Body of pancreas (tissue), 4 donors: ENCODE results near the gene CD82.

Experiments used
- POLR2A ChIP-seq, 3 donors: fragments of 450-650 bp; IDR thresholded peaks; one replicate each; pipeline ENCODE4 v1.6.1; 2016; ENCODE audit warnings: antibody characterized with exemption in 3 of 3, mild to moderate bottlenecking in 2 of 3
- TF ChIP-seq, protein P1 (sequence below), 7 experiments: fragments of 450-650 bp in 4 of 7; fragments of 200-600 bp in 3 of 7; sonication (generic) in 3 of 7; IDR thresholded peaks; one replicate each; pipeline ENCODE4 v1.5.1; 2016 to 2019; ENCODE audit warnings: antibody characterized with exemption in 7 of 7

DNA sequence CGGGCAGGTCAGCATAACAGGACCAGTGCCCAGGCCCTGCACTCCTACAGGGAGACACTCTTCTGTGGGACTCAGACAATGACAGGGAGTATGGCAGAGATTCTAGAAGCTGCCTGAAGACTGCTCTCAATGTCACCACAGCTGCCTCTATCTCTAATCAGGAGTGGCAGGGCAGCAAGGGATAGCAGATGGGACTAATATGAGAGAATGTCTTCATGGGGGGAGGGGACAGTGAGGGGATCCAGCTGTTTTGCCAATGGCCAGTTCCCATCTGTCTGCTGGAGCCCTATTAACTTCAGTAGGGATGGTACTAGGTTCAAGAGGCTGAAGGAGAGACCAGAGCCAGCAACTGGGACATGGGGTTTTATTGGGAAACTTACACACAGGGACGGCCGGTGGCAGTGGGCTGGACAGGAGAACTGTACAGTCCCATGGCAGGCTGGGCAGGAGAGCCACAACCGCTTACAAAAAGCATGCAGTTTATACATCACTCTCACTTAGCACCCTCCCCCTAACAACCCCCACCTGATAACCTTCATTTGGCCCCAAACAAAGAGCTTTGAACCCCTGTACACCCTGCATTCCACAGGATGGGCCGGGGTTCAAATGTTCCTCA, 2.5 kb upstream of the CD82 start:
- TF ChIP-seq, protein P1, sequence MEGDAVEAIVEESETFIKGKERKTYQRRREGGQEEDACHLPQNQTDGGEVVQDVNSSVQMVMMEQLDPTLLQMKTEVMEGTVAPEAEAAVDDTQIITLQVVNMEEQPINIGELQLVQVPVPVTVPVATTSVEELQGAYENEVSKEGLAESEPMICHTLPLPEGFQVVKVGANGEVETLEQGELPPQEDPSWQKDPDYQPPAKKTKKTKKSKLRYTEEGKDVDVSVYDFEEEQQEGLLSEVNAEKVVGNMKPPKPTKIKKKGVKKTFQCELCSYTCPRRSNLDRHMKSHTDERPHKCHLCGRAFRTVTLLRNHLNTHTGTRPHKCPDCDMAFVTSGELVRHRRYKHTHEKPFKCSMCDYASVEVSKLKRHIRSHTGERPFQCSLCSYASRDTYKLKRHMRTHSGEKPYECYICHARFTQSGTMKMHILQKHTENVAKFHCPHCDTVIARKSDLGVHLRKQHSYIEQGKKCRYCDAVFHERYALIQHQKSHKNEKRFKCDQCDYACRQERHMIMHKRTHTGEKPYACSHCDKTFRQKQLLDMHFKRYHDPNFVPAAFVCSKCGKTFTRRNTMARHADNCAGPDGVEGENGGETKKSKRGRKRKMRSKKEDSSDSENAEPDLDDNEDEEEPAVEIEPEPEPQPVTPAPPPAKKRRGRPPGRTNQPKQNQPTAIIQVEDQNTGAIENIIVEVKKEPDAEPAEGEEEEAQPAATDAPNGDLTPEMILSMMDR (IDR thresholded peaks at IDR 0.05) = no peak
- TF ChIP-seq POLR2A (IDR thresholded peaks at IDR 0.05) = no peak
